Endothelial cell (in vitro differentiated cells): ENCODE results near the gene NBPF11. TPM values are rescaled to one million over a fixed set of nuclear protein-coding genes. Genes with fewer than 3 reads are reported as not detected.
A peak's percentile ranks its signal among the peaks of the same experiment; 100 is the strongest.

ENCODE experiments used
- DNase-seq: peaks from one replicate; pipeline ENCODE4 v3.0.0; 2021; ENCODE audit warnings: low spot score
- H3K27ac Mint-ChIP-seq: one replicate; pipeline ENCODE4 v1.8.0; 2021; ENCODE audit warnings: mixed read lengths, inconsistent platforms; ENCODE audit not compliant: unreplicated experiment
- H3K27me3 Mint-ChIP-seq: one replicate; pipeline ENCODE4 v1.8.0; 2021; ENCODE audit warnings: mild to moderate bottlenecking, moderate library complexity, mixed read lengths, inconsistent platforms; ENCODE audit not compliant: unreplicated experiment
- H3K36me3 Mint-ChIP-seq: one replicate; pipeline ENCODE4 v1.8.0; 2021; ENCODE audit warnings: mild to moderate bottlenecking, low read depth, mixed read lengths, inconsistent platforms; ENCODE audit not compliant: unreplicated experiment
- H3K4me1 Mint-ChIP-seq: one replicate; pipeline ENCODE4 v1.8.0; 2021; ENCODE audit warnings: mild to moderate bottlenecking, mixed read lengths, inconsistent platforms; ENCODE audit not compliant: unreplicated experiment
- H3K4me3 Mint-ChIP-seq: one replicate; pipeline ENCODE4 v1.8.0; 2021; ENCODE audit warnings: mild to moderate bottlenecking, mixed read lengths, inconsistent platforms; ENCODE audit not compliant: unreplicated experiment
- H3K9me3 Mint-ChIP-seq: one replicate; pipeline ENCODE4 v1.8.0; 2021; ENCODE audit warnings: mixed read lengths, inconsistent platforms; ENCODE audit not compliant: unreplicated experiment
- CTCF ChIP-seq: fragments of 200-600 bp; sonication (generic); IDR thresholded peaks from one replicate; pipeline ENCODE4 v1.5.0; 2021; ENCODE audit warnings: antibody characterized with exemption; ENCODE audit not compliant: unreplicated experiment
- total RNA-seq: library from RNA; stranded (reverse); fragmentation: NEBNext Ultra II Directional; extraction: Animal tissue kit (Norgen Biotek cat#: 25700); gene quantifications from one replicate; pipeline ENCODE4 v1.2.1, GENCODE V29; 2021; ENCODE audit not compliant: unreplicated experiment

Gene NBPF11
- total RNA-seq, 1 donor from 2014 or later = 26.9 TPM

GRCh38 chr1:148166558-148167492 lies 14.7 kb upstream of the NBPF11 start:
- Mint-ChIP-seq H3K9me3 (no peaks in the 10 kb centered on the region), H3K36me3 (no peaks in the 10 kb centered on the region), H3K4me1 (peaks cover 7% of the 10 kb centered on the region), H3K4me3 (no peak overlapping the region), H3K27me3 (peaks cover 3% of the 10 kb centered on the region), H3K27ac (no peak overlapping the region)
- no peak for DNase-seq
- TF ChIP-seq CTCF = no peak

- Mint-ChIP-seq H3K4me3 (no peak overlapping the region), H3K27me3 (peaks cover 14% of the 10 kb centered on the region), H3K27ac (no peak overlapping the region), H3K36me3 (peaks cover 13% of the 10 kb centered on the region), H3K9me3 (no peaks in the 10 kb centered on the region), H3K4me1 (peaks cover 24% of the 10 kb centered on the region)
- no peak for TF ChIP-seq CTCF
- no peak for DNase-seq
Observed at GRCh38 chr1:148162363-148162762, 10.3 kb upstream of the NBPF11 start.

GRCh38 chr1:148161053-148161901 lies 9.2 kb upstream of the NBPF11 start:
- no peak for DNase-seq
- H3K9me3 Mint-ChIP-seq = no peaks in the 10 kb centered on the region
- H3K27me3 Mint-ChIP-seq = peaks cover 11% of the 10 kb centered on the region
- TF ChIP-seq CTCF = no peak
- H3K4me3 Mint-ChIP-seq = no peak overlapping the region
- H3K36me3 Mint-ChIP-seq = peaks cover 13% of the 10 kb centered on the region
- H3K27ac Mint-ChIP-seq = no peak overlapping the region
- H3K4me1 Mint-ChIP-seq = peaks cover 17% of the 10 kb centered on the region

- DNase-seq = no peak
- Mint-ChIP-seq H3K36me3 (peaks cover 13% of the 10 kb centered on the region), H3K4me1 (peaks cover 22% of the 10 kb centered on the region), H3K27ac (peak overlapping the region; percentile 52), H3K9me3 (no peaks in the 10 kb centered on the region), H3K4me3 (no peak overlapping the region), H3K27me3 (peaks cover 11% of the 10 kb centered on the region)
- no peak for TF ChIP-seq CTCF
Observed at GRCh38 chr1:148160343-148161052, 8.4 kb upstream of the NBPF11 start.
